ENCODE measurements around the gene NGEF. TPM values are rescaled to one million over a fixed set of nuclear protein-coding genes. Genes with fewer than 3 reads are reported as not detected.

NGEF gene
- total RNA-seq, 1 donor from 2014 or later: 4.3 TPM

GRCh38 chr2:233059547-233059796 lies 46.4 kb upstream of the NGEF start:
- Histone ChIP-seq H3K4me3 (no peak overlapping the region), H3K9ac (no peak overlapping the region), H3K9me3 (ENCODE audit: low read depth) (no peaks in the 10 kb centered on the region), H3K4me2 (no peak overlapping the region), H2AFZ (replicated peaks) (no peak overlapping the region), H3F3A (ENCODE audit: low read depth) (no peaks in the 10 kb centered on the region), H3K27me3 (peaks cover 10% of the 10 kb centered on the region), H3K36me3 (no peaks in the 10 kb centered on the region), H3K79me2 (ENCODE audit: low read depth) (no peaks in the 10 kb centered on the region), H4K20me1 (ENCODE audit: low read depth) (no peaks in the 10 kb centered on the region), H3K27ac (no peak overlapping the region), H3K4me1 (peaks cover 13% of the 10 kb centered on the region)
- no peak overlapping the region for H3K4me3 Mint-ChIP-seq
- H3K9me3 Mint-ChIP-seq: no peaks in the 10 kb centered on the region
- no peaks in the 10 kb centered on the region for H3K36me3 Mint-ChIP-seq
- no peak for DNase-seq (ENCODE audit: low spot score)
- H3K4me1 Mint-ChIP-seq: peaks cover 31% of the 10 kb centered on the region
- H3K27ac Mint-ChIP-seq: no peak overlapping the region
- TF ChIP-seq CTCF (IDR thresholded peaks at IDR 0.05) (no peak), EZH2 (IDR thresholded peaks at IDR 0.05) (no peak), EZH2phosphoT487 (IDR thresholded peaks at IDR 0.05) (no peak)
- no peaks in the 10 kb centered on the region for H3K27me3 Mint-ChIP-seq (ENCODE audit: insufficient read depth, low read depth)

GRCh38 chr2:233058717-233059546 lies 45.9 kb upstream of the NGEF start:
- H3K9me3 ChIP-seq (ENCODE audit: low read depth): no peaks in the 10 kb centered on the region
- H2AFZ ChIP-seq (replicated peaks): no peak overlapping the region
- Mint-ChIP-seq H3K27ac (peak overlapping the region; percentile 65), H3K4me1 (peaks cover 31% of the 10 kb centered on the region), H3K36me3 (no peaks in the 10 kb centered on the region), H3K9me3 (no peaks in the 10 kb centered on the region), H3K27me3 (ENCODE audit: insufficient read depth, low read depth) (no peaks in the 10 kb centered on the region), H3K4me3 (no peak overlapping the region)
- H3K4me1 ChIP-seq: peaks cover 13% of the 10 kb centered on the region
- no peak overlapping the region for H3K4me3 ChIP-seq
- TF ChIP-seq EZH2 (IDR thresholded peaks at IDR 0.05): no peak
- TF ChIP-seq EZH2phosphoT487 (IDR thresholded peaks at IDR 0.05): no peak
- no peak for TF ChIP-seq CTCF (IDR thresholded peaks at IDR 0.05)
- H3K36me3 ChIP-seq: no peaks in the 10 kb centered on the region
- H3K27me3 ChIP-seq: peaks cover 15% of the 10 kb centered on the region
- no peaks in the 10 kb centered on the region for H3F3A ChIP-seq (ENCODE audit: low read depth)
- no peak for DNase-seq (ENCODE audit: low spot score)
- H3K9ac ChIP-seq: no peak overlapping the region
- H3K79me2 ChIP-seq (ENCODE audit: low read depth): no peaks in the 10 kb centered on the region
- no peak overlapping the region for H3K4me2 ChIP-seq
- no peaks in the 10 kb centered on the region for H4K20me1 ChIP-seq (ENCODE audit: low read depth)
- H3K27ac ChIP-seq: no peak overlapping the region

GRCh38 chr2:233056961-233057605 lies 44.0 kb upstream of the NGEF start:
- peaks cover 9% of the 10 kb centered on the region for H3K4me1 ChIP-seq
- no peaks in the 10 kb centered on the region for H3K9me3 ChIP-seq (ENCODE audit: low read depth)
- no peak for DNase-seq (ENCODE audit: low spot score)
- Mint-ChIP-seq H3K9me3 (no peaks in the 10 kb centered on the region), H3K4me1 (peaks cover 15% of the 10 kb centered on the region), H3K27me3 (ENCODE audit: insufficient read depth, low read depth) (peaks cover 3% of the 10 kb centered on the region), H3K4me3 (no peak overlapping the region), H3K36me3 (no peaks in the 10 kb centered on the region), H3K27ac (no peak overlapping the region)
- H3F3A ChIP-seq (ENCODE audit: low read depth): no peaks in the 10 kb centered on the region
- H3K27me3 ChIP-seq: peaks cover 31% of the 10 kb centered on the region
- no peaks in the 10 kb centered on the region for H3K36me3 ChIP-seq
- TF ChIP-seq EZH2 (IDR thresholded peaks at IDR 0.05): no peak
- no peak for TF ChIP-seq CTCF (IDR thresholded peaks at IDR 0.05)
- TF ChIP-seq EZH2phosphoT487 (IDR thresholded peaks at IDR 0.05): no peak
- no peak overlapping the region for H3K4me3 ChIP-seq
- no peaks in the 10 kb centered on the region for H4K20me1 ChIP-seq (ENCODE audit: low read depth)
- H3K9ac ChIP-seq: no peak overlapping the region
- no peak overlapping the region for H3K4me2 ChIP-seq
- H3K79me2 ChIP-seq (ENCODE audit: low read depth): no peaks in the 10 kb centered on the region
- no peak overlapping the region for H3K27ac ChIP-seq
- H2AFZ ChIP-seq (replicated peaks): no peak overlapping the region

All from neural progenitor cell (in vitro differentiated cells).